Breast epithelium (tissue), 3 donors: ENCODE results near the gene ATG7.

Experiments
- CTCF ChIP-seq, 3 donors: fragments of 450-650 bp; IDR thresholded peaks; one replicate each; pipeline ENCODE4 v1.5.1; 2016 to 2017; ENCODE audit warnings: antibody characterized with exemption in 3 of 3, mild to moderate bottlenecking in 3 of 3, moderate library complexity in 3 of 3
- POLR2A ChIP-seq: fragments of 450-650 bp; IDR thresholded peaks from one replicate; pipeline ENCODE4 v1.6.1; 2016; ENCODE audit warnings: antibody characterized with exemption, mild to moderate bottlenecking, moderate library complexity

GRCh38 chr3:11539677-11540076, 267.5 kb downstream of the ATG7 start:
- TF ChIP-seq CTCF (IDR thresholded peaks at IDR 0.05) (peak in 1 of 3 donors; percentile 43), POLR2A (no peak)
